ENCODE data around the gene RER1. TPM values are rescaled to one million over a fixed set of nuclear protein-coding genes. Genes with fewer than 3 reads are reported as not detected.

The RER1 gene
- total RNA-seq, 1 experiment from 2014 or later: 155 TPM

GRCh38 chr1:2404890-2405511 is 13.4 kb downstream of the RER1 start (continued):
- no peak for TF ChIP-seq EZH2 (IDR thresholded peaks at IDR 0.05)
- TF ChIP-seq JUND (IDR thresholded peaks at IDR 0.05): no peak
- TF ChIP-seq REST (IDR thresholded peaks at IDR 0.05; ENCODE audit: low read depth): no peak

DNA sequence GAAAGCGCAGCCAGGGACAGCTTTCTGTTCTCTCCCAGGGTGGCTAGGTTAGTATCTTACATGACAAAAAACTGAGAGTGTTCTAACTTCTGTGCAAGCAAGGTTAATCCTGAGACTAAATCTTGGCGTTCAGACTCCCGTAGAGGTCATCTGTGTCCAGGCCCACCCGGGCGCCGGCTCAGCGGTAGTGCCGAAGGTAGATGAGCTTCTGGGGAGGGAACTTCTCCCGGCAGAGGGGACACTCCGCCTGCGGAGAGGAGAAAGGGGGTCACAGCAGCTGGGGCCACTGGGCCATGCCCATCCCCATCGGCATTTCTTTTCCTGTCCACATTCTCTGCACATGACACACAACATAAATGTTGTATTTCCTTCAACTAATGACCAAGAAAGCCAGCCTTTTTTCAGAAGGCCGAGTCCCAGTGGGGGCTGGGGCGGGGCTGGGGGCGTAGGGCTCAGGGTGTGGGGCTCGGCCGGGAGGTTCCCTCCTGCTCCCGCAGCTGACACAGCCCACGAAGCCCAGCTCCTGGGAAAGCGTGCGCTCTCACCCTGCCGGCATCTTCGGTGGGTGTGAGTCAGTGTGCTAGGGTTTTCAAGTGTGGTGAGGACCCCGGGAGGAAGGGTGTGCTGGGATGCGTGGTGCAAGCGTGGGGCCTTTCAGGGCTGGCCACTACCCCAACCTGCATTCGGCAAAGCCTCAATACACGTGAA is 14.1 kb downstream of the RER1 start:
- Histone ChIP-seq H3K79me2 (ENCODE audit: insufficient read depth, low read length) (peaks cover 12% of the 10 kb centered on the region; the same call in 1 of the 2 replicates), H2AFZ (ENCODE audit: low read depth, low read length, poor library complexity, severe bottlenecking) (no peak overlapping the region), H3K9me2 (ENCODE audit: insufficient read depth) (no peaks in the 10 kb centered on the region), H3K4me2 (ENCODE audit: low read length) (no peak overlapping the region), H3K4me1 (ENCODE audit: control insufficient read depth in 1 of 2, insufficient read depth in 2 of 2, low read length in 2 of 2) (no peaks in the 10 kb centered on the region), H3K36me3 (ENCODE audit: control insufficient read depth in 1 of 2, insufficient read depth in 2 of 2, low read length in 2 of 2) (peaks cover 13 to 24% of the 10 kb centered on the region in 2 experiments; a peak in 3 of 4 replicates), H3K4me3 (replicated peaks in 1 of 2; ENCODE audit: low read depth in 1 of 2, low read length in 2 of 2) (no peak overlapping the region), H3K27ac (ENCODE audit: low read depth, low read length) (no peak overlapping the region), H3K9me3 (ENCODE audit: control insufficient read depth in 1 of 2, insufficient read depth in 1 of 2, low read depth in 1 of 2, low read length in 2 of 2) (no peaks in the 10 kb centered on the region), H3K9ac (ENCODE audit: low read length) (no peak overlapping the region), H3K27me3 (ENCODE audit: insufficient read depth, low read length) (no peaks in the 10 kb centered on the region), H4K20me1 (ENCODE audit: insufficient read depth) (no peaks in the 10 kb centered on the region)
- no peak for DNase-seq (ENCODE audit: low read depth, low spot score)
- ChIA-PET RAD21 (ENCODE audit: low non-redundant PET in 1 of 2, low total read pairs in 2 of 2, uncharacterized antibody in 2 of 2, unreplicated experiment in 2 of 2) (no interaction called here), CTCF (no interaction called here), POLR2A (no interaction called here)
- TF ChIP-seq SP1 (IDR thresholded peaks at IDR 0.05; ENCODE audit: low read depth) (no peak), POLR2AphosphoS5 (IDR thresholded peaks at IDR 0.05; ENCODE audit: low read depth, low read length) (peak; percentile 6; the same call in 1 of the 2 replicates), ATF3 (IDR thresholded peaks at IDR 0.05) (no peak)
- intact Hi-C loops (cut with micrococcal nuclease): no loop called here
- no peak for ATAC-seq
- BruUV-seq (replicated peaks): no TSS peak
